Bronchial epithelial cell (primary cell): ENCODE results near the gene GRIK2. TPM values are rescaled to one million over a fixed set of nuclear protein-coding genes. Genes with fewer than 3 reads are reported as not detected.
"Not testable (repeated sequence)": the region's sequence is repeated elsewhere in the genome, so short reads cannot be mapped to it uniquely, and the experiment has no call there.

Experiments
- DNase-seq: peaks from one replicate; pipeline ENCODE4 v3.0.0-alpha.2; 2010; ENCODE audit warnings: low read depth
- FAIRE-seq: peaks from 2 replicates; lab custom pipeline; 2011; peaks lifted over from hg19 to GRCh38; lab: Jason Lieb, UNC
- H3K27me3 ChIP-seq: 2 replicates; pipeline ENCODE4 v1.5.1; 2011; ENCODE audit warnings: low read length; ENCODE audit not compliant: control insufficient read depth, insufficient read depth
- H3K36me3 ChIP-seq: 2 replicates; pipeline ENCODE4 v1.5.1; 2011; ENCODE audit warnings: low read length; ENCODE audit not compliant: control insufficient read depth, insufficient read depth
- H3K4me3 ChIP-seq: 2 replicates; pipeline ENCODE4 v1.5.1; 2011; ENCODE audit warnings: mild to moderate bottlenecking, low read depth, low read length, control low read depth
- CTCF ChIP-seq: IDR thresholded peaks from 2 replicates; pipeline ENCODE4 v1.5.1; 2011; ENCODE audit warnings: mild to moderate bottlenecking, moderate library complexity, low read length, control low read depth, inconsistent platforms; ENCODE audit not compliant: insufficient read depth, severe bottlenecking
- total RNA-seq: library from RNA; depleted of rRNA; stranded (reverse); fragments of >200 nt; gene quantifications from 2 replicates; pipeline ENCODE4 v1.2.1, GENCODE V29; 2014

GRIK2 gene
- total RNA-seq, 1 donor from 2014 or later = 0.26 TPM

DNA sequence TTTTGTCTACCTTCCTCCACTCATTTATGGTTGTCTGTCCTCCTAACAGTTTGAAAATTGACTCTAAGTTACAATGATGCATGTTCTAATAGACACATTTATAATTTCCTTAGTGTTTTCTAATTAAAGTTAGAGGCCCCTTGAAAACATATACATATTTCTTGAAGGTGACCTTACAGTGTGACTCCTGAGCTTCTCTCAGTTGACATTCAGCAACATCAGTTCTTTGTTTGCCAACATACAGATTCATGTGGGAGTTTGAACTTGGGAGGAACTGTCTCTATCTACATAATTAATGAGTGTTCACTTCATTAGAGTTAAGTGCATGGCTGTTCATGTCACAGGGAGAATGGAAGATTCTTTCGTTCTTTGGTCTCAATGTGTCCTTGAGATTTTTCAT lies 658.2 kb downstream of the GRIK2 start:
- FAIRE-seq = no peak

GRCh38 chr6:102064142-102064541 lies 670.6 kb downstream of the GRIK2 start:
- no peak for TF ChIP-seq CTCF
- Histone ChIP-seq H3K36me3 (no peaks in the 10 kb centered on the region), H3K27me3 (no peaks in the 10 kb centered on the region), H3K4me3 (no peak overlapping the region)
- DNase-seq (no peak), FAIRE-seq (no peak)

More for the DNA sequence above, 658.2 kb downstream of the GRIK2 start:
- Histone ChIP-seq H3K4me3 (no peak overlapping the region), H3K36me3 (no peaks in the 10 kb centered on the region), H3K27me3 (no peaks in the 10 kb centered on the region)
- DNase-seq = no peak
- no peak for TF ChIP-seq CTCF

- no peak for TF ChIP-seq CTCF
- Histone ChIP-seq H3K36me3 (no peaks in the 10 kb centered on the region), H3K4me3 (no peak overlapping the region), H3K27me3 (no peaks in the 10 kb centered on the region)
- DNase-seq (no peak), FAIRE-seq (no peak)
These were observed 672.8 kb downstream of the GRIK2 start for GRCh38 chr6:102066301-102066700.

GRCh38 chr6:102068349-102068929 lies 674.9 kb downstream of the GRIK2 start:
- Histone ChIP-seq H3K27me3 (no peaks in the 10 kb centered on the region), H3K36me3 (no peaks in the 10 kb centered on the region), H3K4me3 (no peak overlapping the region)
- TF ChIP-seq CTCF = no peak
- FAIRE-seq (no peak), DNase-seq (no peak)

DNA sequence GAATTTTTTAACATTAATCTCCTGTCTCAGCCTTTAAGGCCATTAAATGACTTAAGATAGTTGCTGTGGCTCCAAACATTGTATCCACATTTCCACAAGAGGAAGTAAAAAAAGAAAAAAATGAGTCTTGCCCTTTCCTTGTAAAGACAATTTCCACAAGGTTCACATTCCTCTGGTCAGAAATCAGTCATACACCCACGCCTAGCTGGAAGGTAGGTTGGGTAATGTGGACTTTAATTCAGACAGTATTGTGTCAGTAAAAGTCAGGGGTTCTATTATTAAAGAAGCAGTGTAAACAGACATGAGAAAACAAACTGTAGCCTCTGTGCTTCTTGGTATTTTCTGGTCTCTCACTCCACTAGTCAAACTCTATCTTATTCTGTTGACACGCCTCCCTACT lies 682.0 kb downstream of the GRIK2 start:
- TF ChIP-seq CTCF = no peak
- Histone ChIP-seq H3K27me3 (no peaks in the 10 kb centered on the region), H3K36me3 (no peaks in the 10 kb centered on the region), H3K4me3 (no peak overlapping the region)
- no peak for FAIRE-seq
- DNase-seq = peak; percentile 34

- no peak for TF ChIP-seq CTCF
- Histone ChIP-seq H3K36me3 (no peaks in the 10 kb centered on the region), H3K27me3 (no peaks in the 10 kb centered on the region), H3K4me3 (no peak overlapping the region)
- FAIRE-seq (no peak), DNase-seq (no peak)
These were observed 691.7 kb downstream of the GRIK2 start for GRCh38 chr6:102085257-102085656.

DNA sequence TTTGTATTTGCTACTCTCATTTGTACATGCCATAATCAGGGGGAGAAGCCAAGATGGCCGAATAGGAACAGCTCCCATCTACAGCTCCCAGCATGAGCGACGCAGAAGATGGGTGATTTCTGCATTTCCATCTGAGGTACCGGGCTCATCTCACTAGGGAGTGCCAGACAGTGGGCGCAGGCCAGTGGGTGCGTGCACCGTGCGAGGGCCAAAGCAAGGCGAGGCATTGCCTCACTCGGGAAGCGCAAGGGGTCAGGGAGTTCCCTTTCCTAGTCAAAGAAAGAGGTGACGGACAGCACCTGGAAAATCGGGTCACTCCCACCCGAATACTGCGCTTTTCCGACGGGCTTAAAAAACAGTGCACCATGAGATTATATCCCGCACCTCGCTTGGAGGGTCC lies 694.7 kb downstream of the GRIK2 start:
- H3K4me3 ChIP-seq, H3K27me3 ChIP-seq, FAIRE-seq, DNase-seq, H3K36me3 ChIP-seq: not testable (repeated sequence)
